ENCODE data around the gene ATP1B3. TPM values are rescaled to one million over a fixed set of nuclear protein-coding genes. Genes with fewer than 3 reads are reported as not detected.
A peak's percentile ranks its signal among the peaks of the same experiment; 100 is the strongest.

The ATP1B3 gene
- polyA plus RNA-seq, 1 donor (not counting 4 experiments of a cell fraction or from before 2014, with no cell fraction given), result 345 TPM

DNA sequence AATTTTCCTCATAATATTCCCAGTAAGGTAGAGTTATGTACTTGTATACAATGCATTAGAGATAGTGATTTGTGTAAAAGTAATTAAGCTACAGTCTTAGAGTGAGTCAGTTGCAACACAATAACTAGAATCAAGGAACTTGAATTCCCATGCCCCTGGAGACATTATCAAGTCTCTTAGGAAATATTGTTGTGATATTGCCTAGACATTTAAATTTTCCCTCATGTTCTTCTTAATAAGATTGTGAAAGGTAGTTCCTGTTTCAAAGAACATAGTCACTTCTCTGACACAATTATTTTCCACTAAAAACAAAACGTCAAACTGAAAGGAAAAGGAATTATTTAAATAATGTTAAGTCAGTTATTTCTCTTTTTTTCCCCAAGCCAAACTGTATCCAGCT is 13.0 kb upstream of the ATP1B3 start:
- H3K4me2 ChIP-seq (ENCODE audit: control insufficient read depth, extremely low read depth, insufficient read depth, low read depth, low read length), result no peak overlapping the region
- FAIRE-seq (no peak), DNase-seq (ENCODE audit: low read depth, low spot score) (no peak)
- H3K4me3 ChIP-seq (ENCODE audit: control insufficient read depth in 2 of 3, extremely low read depth in 1 of 3, insufficient read depth in 2 of 3, low read depth in 1 of 3, low read length in 3 of 3), result no peak overlapping the region
- H3K79me2 ChIP-seq (ENCODE audit: control insufficient read depth, insufficient read depth, low read length), result no peaks in the 10 kb centered on the region
- no peak overlapping the region for H3K9ac ChIP-seq (ENCODE audit: control insufficient read depth, extremely low read depth, insufficient read depth, low read length)
- dilution Hi-C loops (cut with MboI; ENCODE audit: extremely low pct_ligation_motif_present, low sequenced_read_pairs), result no loop called here
- no peaks in the 10 kb centered on the region for H3K9me1 ChIP-seq (ENCODE audit: control insufficient read depth, extremely low read depth, insufficient read depth, low read length)
- H3K27me3 ChIP-seq (ENCODE audit: control insufficient read depth, extremely low read depth, insufficient read depth, low read length), result no peaks in the 10 kb centered on the region
- TF ChIP-seq, protein P1, sequence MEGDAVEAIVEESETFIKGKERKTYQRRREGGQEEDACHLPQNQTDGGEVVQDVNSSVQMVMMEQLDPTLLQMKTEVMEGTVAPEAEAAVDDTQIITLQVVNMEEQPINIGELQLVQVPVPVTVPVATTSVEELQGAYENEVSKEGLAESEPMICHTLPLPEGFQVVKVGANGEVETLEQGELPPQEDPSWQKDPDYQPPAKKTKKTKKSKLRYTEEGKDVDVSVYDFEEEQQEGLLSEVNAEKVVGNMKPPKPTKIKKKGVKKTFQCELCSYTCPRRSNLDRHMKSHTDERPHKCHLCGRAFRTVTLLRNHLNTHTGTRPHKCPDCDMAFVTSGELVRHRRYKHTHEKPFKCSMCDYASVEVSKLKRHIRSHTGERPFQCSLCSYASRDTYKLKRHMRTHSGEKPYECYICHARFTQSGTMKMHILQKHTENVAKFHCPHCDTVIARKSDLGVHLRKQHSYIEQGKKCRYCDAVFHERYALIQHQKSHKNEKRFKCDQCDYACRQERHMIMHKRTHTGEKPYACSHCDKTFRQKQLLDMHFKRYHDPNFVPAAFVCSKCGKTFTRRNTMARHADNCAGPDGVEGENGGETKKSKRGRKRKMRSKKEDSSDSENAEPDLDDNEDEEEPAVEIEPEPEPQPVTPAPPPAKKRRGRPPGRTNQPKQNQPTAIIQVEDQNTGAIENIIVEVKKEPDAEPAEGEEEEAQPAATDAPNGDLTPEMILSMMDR (optimal IDR thresholded peaks at IDR 0.05 in 1 of 3, IDR thresholded peaks at IDR 0.05 in 1 of 3, conservative IDR thresholded peaks at IDR 0.05 in 1 of 3; ENCODE audit: extremely low read depth in 1 of 3, insufficient read depth in 2 of 3, low read length in 3 of 3), result no peak
- no peak for TF ChIP-seq EZH2 (IDR thresholded peaks at IDR 0.05; ENCODE audit: low read length)
- H4K20me1 ChIP-seq (ENCODE audit: control insufficient read depth, extremely low read depth, insufficient read depth, low read length), result no peaks in the 10 kb centered on the region
- H2AFZ ChIP-seq (ENCODE audit: control insufficient read depth, low read length), result no peak overlapping the region
- peaks cover 5% of the 10 kb centered on the region for H3K4me1 ChIP-seq (ENCODE audit: control insufficient read depth, extremely low read depth, insufficient read depth, low read length)
- no peaks in the 10 kb centered on the region for H3K9me3 ChIP-seq (ENCODE audit: control insufficient read depth, low read depth, low read length)
- H3K36me3 ChIP-seq (ENCODE audit: control insufficient read depth in 2 of 2, extremely low read depth in 1 of 2, insufficient read depth in 2 of 2, low read length in 2 of 2), result no peaks in the 10 kb centered on the region
- H3K27ac ChIP-seq (ENCODE audit: control insufficient read depth, insufficient read depth, low read length), result no peak overlapping the region

DNA sequence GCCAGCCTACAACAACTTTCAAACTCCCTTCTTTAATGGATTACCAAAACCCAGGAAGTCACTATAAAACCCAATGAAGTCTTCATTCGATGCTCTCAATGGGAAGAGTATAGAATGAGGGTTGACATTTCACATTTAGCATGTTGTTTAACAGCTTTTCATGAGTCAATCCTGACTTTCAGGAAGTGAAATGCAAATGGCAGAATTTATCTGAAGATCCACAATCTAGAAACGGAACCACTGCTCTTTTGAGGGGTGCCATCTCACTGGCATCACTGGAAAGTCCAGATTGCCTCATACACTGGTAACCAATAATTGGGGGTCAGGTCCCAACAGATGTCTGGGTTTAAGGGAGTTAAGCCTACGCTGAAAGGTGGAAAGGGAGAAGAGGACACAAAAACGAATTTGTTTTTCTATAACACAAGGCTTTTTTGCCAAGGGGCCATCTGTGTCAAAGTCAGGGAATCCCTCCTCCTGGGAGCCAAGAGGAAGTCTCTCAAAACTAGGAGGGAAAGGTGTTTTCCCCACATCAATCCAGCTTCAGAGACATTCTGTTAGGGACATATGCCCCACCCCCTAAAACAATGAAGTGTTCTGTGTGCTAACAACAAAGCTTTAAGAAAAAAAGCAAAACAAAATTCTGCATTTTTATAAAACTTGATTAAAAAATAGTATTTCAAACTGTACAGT is 12.0 kb upstream of the ATP1B3 start:
- H4K20me1 ChIP-seq (ENCODE audit: control insufficient read depth, extremely low read depth, insufficient read depth, low read length), result no peaks in the 10 kb centered on the region
- H3K79me2 ChIP-seq (ENCODE audit: control insufficient read depth, insufficient read depth, low read length), result no peaks in the 10 kb centered on the region
- H3K4me1 ChIP-seq (ENCODE audit: control insufficient read depth, extremely low read depth, insufficient read depth, low read length), result peaks cover 5% of the 10 kb centered on the region
- no peaks in the 10 kb centered on the region for H3K9me1 ChIP-seq (ENCODE audit: control insufficient read depth, extremely low read depth, insufficient read depth, low read length)
- dilution Hi-C loops (cut with MboI; ENCODE audit: extremely low pct_ligation_motif_present, low sequenced_read_pairs), result no loop called here
- peak overlapping the region; percentile 31 for H2AFZ ChIP-seq (ENCODE audit: control insufficient read depth, low read length)
- no peaks in the 10 kb centered on the region for H3K9me3 ChIP-seq (ENCODE audit: control insufficient read depth, low read depth, low read length)
- H3K36me3 ChIP-seq (ENCODE audit: control insufficient read depth in 2 of 2, extremely low read depth in 1 of 2, insufficient read depth in 2 of 2, low read length in 2 of 2), result no peaks in the 10 kb centered on the region
- DNase-seq (ENCODE audit: low read depth, low spot score) (no peak), FAIRE-seq (no peak)
- TF ChIP-seq, protein P1 (optimal IDR thresholded peaks at IDR 0.05 in 1 of 3, IDR thresholded peaks at IDR 0.05 in 1 of 3, conservative IDR thresholded peaks at IDR 0.05 in 1 of 3; ENCODE audit: extremely low read depth in 1 of 3, insufficient read depth in 2 of 3, low read length in 3 of 3), result no peak
- no peak for TF ChIP-seq EZH2 (IDR thresholded peaks at IDR 0.05; ENCODE audit: low read length)
- no peak overlapping the region for H3K4me3 ChIP-seq (ENCODE audit: control insufficient read depth in 2 of 3, extremely low read depth in 1 of 3, insufficient read depth in 2 of 3, low read depth in 1 of 3, low read length in 3 of 3)
- no peaks in the 10 kb centered on the region for H3K27me3 ChIP-seq (ENCODE audit: control insufficient read depth, extremely low read depth, insufficient read depth, low read length)
- no peak overlapping the region for H3K4me2 ChIP-seq (ENCODE audit: control insufficient read depth, extremely low read depth, insufficient read depth, low read depth, low read length)
- H3K27ac ChIP-seq (ENCODE audit: control insufficient read depth, insufficient read depth, low read length), result no peak overlapping the region
- no peak overlapping the region for H3K9ac ChIP-seq (ENCODE audit: control insufficient read depth, extremely low read depth, insufficient read depth, low read length)

All from keratinocyte (primary cell).